Measurements from ENCODE around the gene TBC1D22A. TPM values are rescaled to one million over a fixed set of nuclear protein-coding genes. Genes with fewer than 3 reads are reported as not detected.

Gene TBC1D22A
- total RNA-seq, 1 experiment from 2014 or later, result 32.6 TPM

- H3K9me3 Mint-ChIP-seq (ENCODE audit: unreplicated experiment), result no peaks in the 10 kb centered on the region
- H3K36me3 Mint-ChIP-seq (ENCODE audit: insufficient read depth, unreplicated experiment), result peaks cover 8% of the 10 kb centered on the region
- H3K4me1 Mint-ChIP-seq (ENCODE audit: low read depth, unreplicated experiment), result no peaks in the 10 kb centered on the region
- Histone ChIP-seq H3K4me3 (ENCODE audit: low read depth, low read length) (no peak overlapping the region), H3K9me3 (no peaks in the 10 kb centered on the region), H3K27me3 (replicated peaks; ENCODE audit: control insufficient read depth, insufficient read depth, low read length) (no peaks in the 10 kb centered on the region), H3K36me3 (ENCODE audit: control insufficient read depth, insufficient read depth, low read length) (peaks cover 1% of the 10 kb centered on the region; the same call in 1 of the 2 replicates), H3K4me1 (no peaks in the 10 kb centered on the region)
- no TSS peak for BruUV-seq (replicated peaks)
- CTCF ChIA-PET, result interaction anchor here (0.7 kb wide), 1 partner anchor 353 kb away, joined by 3 read pairs; no protein-coding TSS in a partner anchor
- H3K27ac Mint-ChIP-seq (ENCODE audit: unreplicated experiment), result no peak overlapping the region
- no peak for DNase-seq
- TF ChIP-seq CTCF (IDR thresholded peaks at IDR 0.05; ENCODE audit: insufficient read depth in 1 of 2, low read depth in 1 of 2, low read length in 1 of 2, severe bottlenecking in 1 of 2, unreplicated experiment in 1 of 2), result no peak
- no peaks in the 10 kb centered on the region for H3K27me3 Mint-ChIP-seq (ENCODE audit: insufficient read depth, unreplicated experiment)
- intact Hi-C loops (cut with micrococcal nuclease; ENCODE audit: unreplicated experiment), result no loop called here
- POLR2A ChIA-PET, result no interaction called here
- H3K4me3 Mint-ChIP-seq (ENCODE audit: unreplicated experiment), result no peak overlapping the region
Measured at GRCh38 chr22:46954781-46955180, 192.3 kb downstream of the TBC1D22A start.

DNA sequence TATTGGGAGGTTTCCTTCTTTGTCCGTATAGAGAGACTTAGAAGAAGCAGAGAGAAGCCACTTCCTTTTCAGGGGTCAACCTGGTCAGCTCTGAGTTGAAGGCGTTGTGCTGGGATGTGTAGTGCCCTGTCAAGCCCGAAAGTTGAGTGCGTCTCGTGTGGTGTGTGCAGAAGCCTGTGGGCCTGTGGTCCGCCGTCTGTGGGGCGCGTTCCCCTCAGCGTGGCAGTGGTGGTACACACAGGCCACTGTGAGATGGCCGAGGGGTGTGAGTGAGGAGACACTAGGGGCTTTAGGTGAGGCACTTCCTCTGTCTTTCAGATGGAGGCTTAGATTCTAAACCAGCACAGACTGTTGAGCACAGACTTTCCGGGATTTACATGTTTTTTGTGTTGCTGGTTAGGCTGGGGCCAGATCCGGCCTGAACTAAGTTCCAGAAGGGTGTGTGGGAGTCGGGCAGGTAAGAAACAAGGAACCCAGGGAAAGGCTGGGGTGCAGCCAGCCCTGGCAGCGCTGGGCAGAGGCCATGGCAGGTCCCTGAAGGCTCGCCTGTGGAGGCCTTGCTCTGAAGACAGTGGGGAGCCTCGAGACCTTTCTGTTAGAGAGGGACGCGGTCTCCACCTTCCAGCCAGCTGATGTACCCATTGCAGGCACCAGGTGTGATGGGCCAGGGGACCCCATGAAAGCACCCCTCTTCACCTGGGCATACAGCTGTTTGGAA is 194.2 kb downstream of the TBC1D22A start:
- TF ChIP-seq CTCF (IDR thresholded peaks at IDR 0.05; ENCODE audit: insufficient read depth in 1 of 2, low read depth in 1 of 2, low read length in 1 of 2, severe bottlenecking in 1 of 2, unreplicated experiment in 1 of 2), result no peak
- ChIA-PET POLR2A (no interaction called here), CTCF (no interaction called here)
- intact Hi-C loops (cut with micrococcal nuclease; ENCODE audit: unreplicated experiment), result no loop called here
- Mint-ChIP-seq H3K36me3 (ENCODE audit: insufficient read depth, unreplicated experiment) (peaks cover 11% of the 10 kb centered on the region), H3K4me3 (ENCODE audit: unreplicated experiment) (no peak overlapping the region), H3K4me1 (ENCODE audit: low read depth, unreplicated experiment) (no peaks in the 10 kb centered on the region), H3K27me3 (ENCODE audit: insufficient read depth, unreplicated experiment) (no peaks in the 10 kb centered on the region), H3K9me3 (ENCODE audit: unreplicated experiment) (no peaks in the 10 kb centered on the region), H3K27ac (ENCODE audit: unreplicated experiment) (no peak overlapping the region)
- no peak for DNase-seq
- Histone ChIP-seq H3K27me3 (replicated peaks; ENCODE audit: control insufficient read depth, insufficient read depth, low read length) (no peaks in the 10 kb centered on the region), H3K9me3 (no peaks in the 10 kb centered on the region), H3K4me1 (no peaks in the 10 kb centered on the region), H3K4me3 (ENCODE audit: low read depth, low read length) (no peak overlapping the region), H3K36me3 (ENCODE audit: control insufficient read depth, insufficient read depth, low read length) (peaks cover 1% of the 10 kb centered on the region; the same call in 1 of the 2 replicates)
- BruUV-seq (replicated peaks), result no TSS peak

DNA sequence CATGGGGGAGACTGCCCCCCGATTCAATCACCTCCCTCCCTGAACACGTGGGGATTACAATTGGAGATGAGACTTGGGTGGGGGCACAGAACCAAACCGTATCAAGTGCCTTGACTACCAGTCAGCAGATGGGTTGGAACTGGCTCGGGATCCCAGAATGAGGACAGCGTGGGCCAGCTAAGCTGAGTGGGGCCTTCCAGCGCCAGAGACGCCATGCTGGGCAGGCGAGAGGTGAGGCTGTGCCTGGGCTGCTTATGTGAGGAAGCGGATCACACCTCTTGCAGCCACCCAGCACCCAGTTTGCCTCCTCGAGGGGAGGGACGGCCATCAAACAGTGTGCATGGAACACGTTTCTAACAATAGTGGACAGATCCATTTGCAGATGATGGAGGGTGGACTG is 195.1 kb downstream of the TBC1D22A start:
- Mint-ChIP-seq H3K4me1 (ENCODE audit: low read depth, unreplicated experiment) (no peaks in the 10 kb centered on the region), H3K36me3 (ENCODE audit: insufficient read depth, unreplicated experiment) (peaks cover 13% of the 10 kb centered on the region), H3K4me3 (ENCODE audit: unreplicated experiment) (no peak overlapping the region), H3K9me3 (ENCODE audit: unreplicated experiment) (no peaks in the 10 kb centered on the region), H3K27me3 (ENCODE audit: insufficient read depth, unreplicated experiment) (no peaks in the 10 kb centered on the region), H3K27ac (ENCODE audit: unreplicated experiment) (no peak overlapping the region)
- no peaks in the 10 kb centered on the region for H3K9me3 ChIP-seq
- no TSS peak for BruUV-seq (replicated peaks)
- peaks cover 1% of the 10 kb centered on the region; the same call in 1 of the 2 replicates for H3K36me3 ChIP-seq (ENCODE audit: control insufficient read depth, insufficient read depth, low read length)
- no peaks in the 10 kb centered on the region for H3K4me1 ChIP-seq
- ChIA-PET CTCF (no interaction called here), POLR2A (no interaction called here)
- H3K4me3 ChIP-seq (ENCODE audit: low read depth, low read length), result no peak overlapping the region
- H3K27me3 ChIP-seq (replicated peaks; ENCODE audit: control insufficient read depth, insufficient read depth, low read length), result no peaks in the 10 kb centered on the region
- no peak for TF ChIP-seq CTCF (IDR thresholded peaks at IDR 0.05; ENCODE audit: insufficient read depth in 1 of 2, low read depth in 1 of 2, low read length in 1 of 2, severe bottlenecking in 1 of 2, unreplicated experiment in 1 of 2)
- intact Hi-C loops (cut with micrococcal nuclease; ENCODE audit: unreplicated experiment), result no loop called here
- no peak for DNase-seq
